GM23248 (cell line): ENCODE results near the gene FNDC7. TPM values are rescaled to one million over a fixed set of nuclear protein-coding genes. Genes with fewer than 3 reads are reported as not detected.

Experiments
- DNase-seq: peaks from one replicate; pipeline ENCODE4 v3.0.0-alpha.2; 2015
- H2AFZ ChIP-seq: fragments of 200-600 bp; sonication (generic); 2 replicates; pipeline ENCODE4 v1.6.1; 2016; ENCODE audit warnings: antibody characterized with exemption
- H3F3A ChIP-seq: fragments of 200-600 bp; sonication (generic); 2 replicates; pipeline ENCODE4 v1.6.1; 2016; ENCODE audit warnings: mild to moderate bottlenecking, antibody characterized with exemption, mixed run types; ENCODE audit not compliant: insufficient read depth
- H3K27ac ChIP-seq: fragments of 200-600 bp; sonication (generic); 2 replicates; pipeline ENCODE4 v1.5.1; 2016; ENCODE audit warnings: mild to moderate bottlenecking
- H3K27me3 ChIP-seq: fragments of 200-600 bp; sonication (generic); replicated peaks from 2 replicates; pipeline ENCODE4 v1.6.1; 2016; ENCODE audit warnings: mild to moderate bottlenecking; ENCODE audit not compliant: insufficient read depth
- H3K36me3 ChIP-seq: fragments of 200-600 bp; sonication (generic); 2 replicates; pipeline ENCODE4 v1.6.1; 2016; ENCODE audit warnings: low read depth, mild to moderate bottlenecking
- H3K4me1 ChIP-seq: fragments of 200-600 bp; sonication (generic); 2 replicates; pipeline ENCODE4 v1.6.1; 2016; ENCODE audit warnings: mild to moderate bottlenecking; ENCODE audit not compliant: insufficient read depth
- H3K4me2 ChIP-seq: fragments of 200-600 bp; sonication (generic); one replicate; pipeline ENCODE4 v1.6.1; 2016; ENCODE audit warnings: mild to moderate bottlenecking; ENCODE audit not compliant: unreplicated experiment
- H3K4me3 ChIP-seq: fragments of 200-600 bp; sonication (generic); 2 replicates; pipeline ENCODE4 v1.5.1; 2016; ENCODE audit warnings: mild to moderate bottlenecking
- H3K79me2 ChIP-seq: fragments of 200-600 bp; sonication (generic); 2 replicates; pipeline ENCODE4 v1.6.1; 2016; ENCODE audit warnings: mild to moderate bottlenecking; ENCODE audit not compliant: insufficient read depth
- H3K9ac ChIP-seq: fragments of 200-600 bp; sonication (generic); 2 replicates; pipeline ENCODE4 v1.6.1; 2016; ENCODE audit warnings: mild to moderate bottlenecking
- H3K9me2 ChIP-seq: fragments of 200-600 bp; sonication (generic); 2 replicates; pipeline ENCODE4 v1.6.1; 2016; ENCODE audit warnings: mixed run types, mild to moderate bottlenecking, moderate library complexity; ENCODE audit not compliant: insufficient read depth
- H3K9me3 ChIP-seq: fragments of 200-600 bp; sonication (generic); one replicate; pipeline ENCODE4 v1.6.1; 2017; ENCODE audit warnings: low read depth
- H4K20me1 ChIP-seq: fragments of 200-600 bp; sonication (generic); 2 replicates; pipeline ENCODE4 v1.6.0; 2016; ENCODE audit not compliant: insufficient read depth
- EZH2 ChIP-seq: fragments of 200-600 bp; sonication (generic); IDR thresholded peaks from 2 replicates; pipeline ENCODE4 v1.6.1; 2018; ENCODE audit warnings: antibody characterized with exemption, mild to moderate bottlenecking; ENCODE audit not compliant: insufficient read depth, poor library complexity, severe bottlenecking
- EZH2phosphoT487 ChIP-seq: fragments of 200-600 bp; sonication (generic); IDR thresholded peaks from 2 replicates; pipeline ENCODE4 v1.6.1; 2018; ENCODE audit warnings: antibody characterized with exemption, moderate library complexity, mild to moderate bottlenecking, low read depth; ENCODE audit not compliant: insufficient read depth
- WGBS, 2 experiments: methylation state at CpG; one replicate each; pipeline ENCODE4 v1.1.6; 2015 to 2017; ENCODE audit warnings: low lambda C conversion rate in 2 of 2, low coverage in 1 of 2; ENCODE audit errors: missing lambda C conversion rate in 2 of 2; 5-methylcytosine and 5-hydroxymethylcytosine counted together
- in situ Hi-C: fragments of 300-500 bp; cut with MboI; formaldehyde crosslinking; loops from 2 replicates; pipeline ENCODE4 v1.15.0; 2020
- polyA plus RNA-seq: library from polyadenylated mRNA; unstranded; fragments of >200 nt; fragmentation: Nextera tagmentation; extraction: Ambion mirVana; gene quantifications from 2 replicates; pipeline ENCODE4 v1.2.1, GENCODE V29; 2016
- total RNA-seq: library from RNA; depleted of rRNA; stranded (reverse); fragments of >200 nt; shearing (Covaris generic); gene quantifications from 2 replicates; pipeline ENCODE4 v1.2.3, GENCODE V29; 2014; rRNA removed

Gene FNDC7
- total and polyA plus RNA-seq, 2 experiments from 2014 or later: not detected

DNA sequence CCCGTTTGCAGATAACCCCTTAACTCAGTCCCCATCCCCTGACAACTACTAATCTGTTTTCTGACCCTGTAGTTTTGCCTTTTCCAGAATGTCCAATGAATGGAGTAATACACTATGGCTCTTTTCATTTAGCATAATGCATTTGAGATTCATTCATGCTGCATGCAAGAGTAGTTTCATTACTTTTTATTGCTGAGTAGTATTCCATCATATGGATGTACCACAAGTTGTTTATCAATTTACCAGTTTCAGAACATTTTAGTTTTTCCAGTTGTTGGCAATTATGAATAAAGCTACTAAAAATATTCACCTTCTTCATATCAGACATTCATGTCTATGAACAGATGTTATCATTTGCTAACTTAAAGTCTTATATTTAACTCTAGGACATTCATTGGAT, 79.1 kb downstream of the FNDC7 start:
- in situ Hi-C loops: no loop called here
- no peak for TF ChIP-seq EZH2
- no peak for TF ChIP-seq EZH2phosphoT487
- H3K36me3 ChIP-seq: peaks cover 59% of the 10 kb centered on the region

More for the DNA sequence above, 79.1 kb downstream of the FNDC7 start:
- no peak overlapping the region for H3K9ac ChIP-seq
- no peaks in the 10 kb centered on the region for H4K20me1 ChIP-seq
- no peaks in the 10 kb centered on the region for H3K9me2 ChIP-seq
- H3K79me2 ChIP-seq: no peaks in the 10 kb centered on the region
- H3K27ac ChIP-seq: no peak overlapping the region
- no peaks in the 10 kb centered on the region for H3K27me3 ChIP-seq
- DNase-seq: no peak
- no peak overlapping the region for H3K4me2 ChIP-seq
- no peaks in the 10 kb centered on the region for H3K9me3 ChIP-seq
- 97% methylated on average over 1 of the region's 1 CpG for WGBS, 2 experiments
- no peaks in the 10 kb centered on the region; the same call in 1 of the 2 replicates for H3F3A ChIP-seq
- H2AFZ ChIP-seq: no peak overlapping the region
- no peaks in the 10 kb centered on the region for H3K4me1 ChIP-seq
- H3K4me3 ChIP-seq: no peak overlapping the region

Other genes with a start within 250 kb of the FNDC7 start
- gene EEIG2, start 152.8 kb upstream of the FNDC7 start, total RNA-seq: 5.4 and 6.4 TPM in 2 replicates
- 0.70 and 1.0 TPM in 2 replicates for gene EEIG2, start 152.8 kb upstream of the FNDC7 start, polyA plus RNA-seq
- 2.4 and 7.2 TPM in 2 replicates for gene HENMT1, start 51.8 kb upstream of the FNDC7 start, total RNA-seq
- 6.3 and 7.6 TPM in 2 replicates for gene HENMT1, start 51.8 kb upstream of the FNDC7 start, polyA plus RNA-seq
- 9.7 and 10.9 TPM in 2 replicates for gene PRPF38B, start 20.6 kb upstream of the FNDC7 start, total RNA-seq
- gene PRPF38B, start 20.6 kb upstream of the FNDC7 start, polyA plus RNA-seq: 21.3 and 25.6 TPM in 2 replicates
- gene STXBP3, start 33.8 kb downstream of the FNDC7 start, total RNA-seq: 26.8 and 42.3 TPM in 2 replicates
- gene STXBP3, start 33.8 kb downstream of the FNDC7 start, polyA plus RNA-seq: 43.7 and 46.4 TPM in 2 replicates
- gene AKNAD1, start 144.2 kb downstream of the FNDC7 start, total RNA-seq: not detected in 2 replicates
- not detected in 2 replicates for gene AKNAD1, start 144.2 kb downstream of the FNDC7 start, polyA plus RNA-seq
- gene GPSM2, start 164.1 kb downstream of the FNDC7 start, total RNA-seq: 18.2 and 19.6 TPM in 2 replicates
- 13.6 and 15.5 TPM in 2 replicates for gene GPSM2, start 164.1 kb downstream of the FNDC7 start, polyA plus RNA-seq